IPS DF 19.7 (cell line): ENCODE measurements around the gene ASCL5.
"Not testable (repeated sequence)": the region's sequence is repeated elsewhere in the genome, so short reads cannot be mapped to it uniquely, and the experiment has no call there.

Source experiments
- DNase-seq: peaks from one replicate; pipeline ENCODE4 v3.0.0-alpha.2; 2013; ENCODE audit warnings: low read depth, low spot score

ASCL5 gene

GRCh38 chr1:201126832-201127754 is at the start of gene ASCL5:
Gene ASCL5 (minus strand): TSS chr1:201127184. CDS start chr1:201115372, 11,812 bp downstream.
- no peak for DNase-seq

GRCh38 chr1:201175820-201176500 is 49.0 kb upstream of the ASCL5 start:
- no peak for DNase-seq

GRCh38 chr1:201173736-201174135 is 46.8 kb upstream of the ASCL5 start:
- no peak for DNase-seq

- DNase-seq, result no peak
These were observed 46.1 kb upstream of the ASCL5 start for GRCh38 chr1:201172999-201173610.

GRCh38 chr1:201172326-201172725 is 45.3 kb upstream of the ASCL5 start:
- no peak for DNase-seq

GRCh38 chr1:201171063-201172036 is 44.4 kb upstream of the ASCL5 start:
- DNase-seq, result no peak

- DNase-seq, result no peak
These were observed 43.6 kb upstream of the ASCL5 start for GRCh38 chr1:201170533-201171062.

GRCh38 chr1:201169971-201170532 is 43.1 kb upstream of the ASCL5 start:
- DNase-seq, result no peak

- no peak for DNase-seq
These were observed 42.2 kb upstream of the ASCL5 start for GRCh38 chr1:201169203-201169602.

- no peak for DNase-seq
These were observed 40.3 kb upstream of the ASCL5 start for GRCh38 chr1:201167041-201167991.

GRCh38 chr1:201164645-201165044 is 37.7 kb upstream of the ASCL5 start:
- DNase-seq, result no peak

GRCh38 chr1:201163707-201164106 is 36.7 kb upstream of the ASCL5 start:
- no peak for DNase-seq

- not testable (repeated sequence) for DNase-seq
These were observed 36.1 kb upstream of the ASCL5 start for GRCh38 chr1:201163036-201163435.

GRCh38 chr1:201157949-201158348 is 31.0 kb upstream of the ASCL5 start:
- no peak for DNase-seq

GRCh38 chr1:201156819-201157218 is 29.8 kb upstream of the ASCL5 start:
- DNase-seq, result no peak

GRCh38 chr1:201156346-201156745 is 29.4 kb upstream of the ASCL5 start:
- no peak for DNase-seq

- DNase-seq, result no peak
These were observed 28.4 kb upstream of the ASCL5 start for GRCh38 chr1:201155354-201155753.

- DNase-seq, result peak; percentile 82
These were observed 27.6 kb upstream of the ASCL5 start, which contains the start of gene TMEM9 for GRCh38 chr1:201154389-201155165. Gene TMEM9 (minus strand): TSS chr1:201154474. CDS start chr1:201153923, 551 bp downstream.
